Activated CD4-positive, CD25-positive, alpha-beta regulatory T cell treated with anti-CD3 and anti-CD28 coated beads, Interleukin-2, amount 50 U/mL, for 24 hours (primary cell): ENCODE measurements around the gene LAMA4.
"Not testable (repeated sequence)": the region's sequence is repeated elsewhere in the genome, so short reads cannot be mapped to it uniquely, and the experiment has no call there.

Experiments
- ATAC-seq, 2 donors: fragments of 150-1000 bp; cut with Tn5 transposase; one replicate each; pipeline ENCODE4 v1.10.0; 2021; ENCODE audit warnings: mild to moderate bottlenecking in 1 of 2, moderate library complexity in 1 of 2

Gene LAMA4

GRCh38 chr6:112139052-112139451 lies 115.3 kb downstream of the LAMA4 start:
- ATAC-seq = no peak

- no peak for ATAC-seq
Measured at GRCh38 chr6:112130878-112131277, 123.5 kb downstream of the LAMA4 start.

- no peak for ATAC-seq
Measured at GRCh38 chr6:112128208-112128607, 126.2 kb downstream of the LAMA4 start.

GRCh38 chr6:112123982-112124381 lies 130.4 kb downstream of the LAMA4 start:
- ATAC-seq = no peak

- no peak for ATAC-seq
Measured at GRCh38 chr6:112122756-112123155, 131.6 kb downstream of the LAMA4 start.

- ATAC-seq = no peak
Measured at GRCh38 chr6:112118034-112118433, 136.3 kb downstream of the LAMA4 start.

- peak; percentile 35 to 48 for ATAC-seq
Measured at GRCh38 chr6:112117554-112117953, 136.8 kb downstream of the LAMA4 start.

- no peak for ATAC-seq
Measured at GRCh38 chr6:112116221-112116620, 138.1 kb downstream of the LAMA4 start.

GRCh38 chr6:112114577-112115223 lies 139.7 kb downstream of the LAMA4 start:
- no peak for ATAC-seq

GRCh38 chr6:112113918-112114317 lies 140.4 kb downstream of the LAMA4 start:
- no peak for ATAC-seq

- no peak for ATAC-seq
Measured at GRCh38 chr6:112113431-112113830, 140.9 kb downstream of the LAMA4 start.

GRCh38 chr6:112109262-112109661 lies 145.1 kb downstream of the LAMA4 start:
- ATAC-seq = no peak

GRCh38 chr6:112106562-112106961 lies 147.8 kb downstream of the LAMA4 start:
- no peak for ATAC-seq

GRCh38 chr6:112106026-112106425 lies 148.3 kb downstream of the LAMA4 start:
- not testable (repeated sequence) for ATAC-seq

GRCh38 chr6:112100561-112100960 lies 153.8 kb downstream of the LAMA4 start:
- ATAC-seq = no peak

GRCh38 chr6:112096901-112097300 lies 157.5 kb downstream of the LAMA4 start:
- no peak for ATAC-seq

GRCh38 chr6:112087916-112088315 lies 166.5 kb downstream of the LAMA4 start:
- ATAC-seq = no peak

GRCh38 chr6:112087136-112087911 lies 167.0 kb downstream of the LAMA4 start, which contains the start of the genes FAM229B and TUBE1:
Gene FAM229B, plus strand, starts transcription at chr6:112087591. Its CDS starts 11,693 bp downstream, at chr6:112099284.
Gene TUBE1, minus strand, starts transcription at chr6:112087482. Its CDS starts 48 bp downstream, at chr6:112087434.
- ATAC-seq = peak; percentile 94 to 98

- peak in 1 of 2 donors; percentile 0 for ATAC-seq
Measured at GRCh38 chr6:112086744-112087135, 167.6 kb downstream of the LAMA4 start.

- ATAC-seq = no peak
Measured at GRCh38 chr6:112085286-112086065, 168.9 kb downstream of the LAMA4 start.

- no peak for ATAC-seq
Measured at GRCh38 chr6:112081569-112081968, 172.8 kb downstream of the LAMA4 start.

GRCh38 chr6:112066606-112067005 lies 187.8 kb downstream of the LAMA4 start:
- ATAC-seq = no peak

- ATAC-seq = no peak
Measured at GRCh38 chr6:112065426-112065986, 188.9 kb downstream of the LAMA4 start.
